B cell (primary cell): ENCODE data around the gene FIBCD1.

Source experiments
- CTCF ChIP-seq: fragments of 200-600 bp; IDR thresholded peaks from one replicate; pipeline ENCODE4 v1.8.0; 2022; ENCODE audit warnings: antibody characterized with exemption, mild to moderate bottlenecking
- EZH2 ChIP-seq: IDR thresholded peaks from 2 replicates; pipeline ENCODE4 v1.6.1; 2012; ENCODE audit warnings: borderline replicate concordance, low read depth, mild to moderate bottlenecking, moderate library complexity, low read length; ENCODE audit not compliant: insufficient read depth, poor library complexity, severe bottlenecking

GRCh38 chr9:130906735-130907416 is 32.2 kb downstream of the FIBCD1 start:
- TF ChIP-seq CTCF, result no peak
- no peak for TF ChIP-seq EZH2
